Retina (tissue), 1 donor: ENCODE data around the gene PRR5.

Experiments
- DNase-seq: peaks from one replicate; pipeline ENCODE4 v3.0.0-alpha.2; 2016

The PRR5 gene

GRCh38 chr22:44693756-44694155 lies 8.2 kb upstream of the PRR5 start:
- no peak for DNase-seq

GRCh38 chr22:44697423-44698141 lies 4.4 kb upstream of the PRR5 start:
- peak; percentile 86 for DNase-seq

- DNase-seq: peak; percentile 64
These were observed 3.2 kb upstream of the PRR5 start for GRCh38 chr22:44698531-44699421.

- DNase-seq: no peak
These were observed 1.5 kb upstream of the PRR5 start for GRCh38 chr22:44700456-44700855.

- no peak for DNase-seq
These were observed 715 bp upstream of the PRR5 start for GRCh38 chr22:44701187-44701790.

- DNase-seq: peak; percentile 79
These were observed 635 bp downstream of the PRR5 start for GRCh38 chr22:44702479-44703198.

- peak; percentile 77 for DNase-seq
These were observed 1.4 kb downstream of the PRR5 start for GRCh38 chr22:44703255-44703870.

- DNase-seq: no peak
These were observed 2.4 kb downstream of the PRR5 start for GRCh38 chr22:44704159-44705021.

- DNase-seq: no peak
These were observed 3.0 kb downstream of the PRR5 start for GRCh38 chr22:44705022-44705297.

- DNase-seq: no peak
These were observed 4.5 kb downstream of the PRR5 start for GRCh38 chr22:44706488-44706887.

GRCh38 chr22:44707178-44707577 lies 5.2 kb downstream of the PRR5 start:
- DNase-seq: no peak

GRCh38 chr22:44707752-44708151 lies 5.7 kb downstream of the PRR5 start:
- DNase-seq: no peak

- DNase-seq: no peak
These were observed 7.9 kb downstream of the PRR5 start for GRCh38 chr22:44709881-44710392.

- DNase-seq: no peak
These were observed 8.7 kb downstream of the PRR5 start for GRCh38 chr22:44710474-44711240.

GRCh38 chr22:44711241-44711560 lies 9.2 kb downstream of the PRR5 start:
- no peak for DNase-seq

- no peak for DNase-seq
These were observed 9.9 kb downstream of the PRR5 start for GRCh38 chr22:44711690-44712555.

- no peak for DNase-seq
These were observed 11.0 kb downstream of the PRR5 start for GRCh38 chr22:44712962-44713361.

- no peak for DNase-seq
These were observed 12.8 kb downstream of the PRR5 start for GRCh38 chr22:44714703-44715350.

GRCh38 chr22:44718418-44718817 lies 16.4 kb downstream of the PRR5 start:
- DNase-seq: no peak
